ENCODE data around the gene EFEMP1. TPM values are rescaled to one million over a fixed set of nuclear protein-coding genes. Genes with fewer than 3 reads are reported as not detected.
A peak's percentile ranks its signal among the peaks of the same experiment; 100 is the strongest.

EFEMP1 gene
- total RNA-seq, 1 experiment from 2014 or later, result 24.0 TPM

DNA sequence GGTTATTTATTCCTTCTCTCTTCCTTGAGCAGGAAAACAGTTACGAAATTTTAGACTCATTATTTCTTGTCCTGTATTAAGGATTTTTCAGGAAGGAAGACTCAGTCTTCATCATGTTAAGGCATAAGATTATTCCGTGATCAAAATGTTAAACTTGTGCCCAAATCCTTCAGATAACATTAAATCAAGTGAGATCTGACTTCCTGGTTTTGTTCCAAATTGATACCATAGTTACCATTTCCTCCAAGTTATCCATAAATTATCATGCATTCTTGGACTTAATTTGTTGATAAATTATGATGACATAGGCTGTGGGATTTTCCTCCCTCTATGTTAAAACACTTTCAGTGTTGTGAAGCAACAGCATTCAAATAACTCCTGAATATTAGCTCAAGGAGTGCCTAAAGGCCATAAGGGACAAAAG lies 31.9 kb downstream of the EFEMP1 start (continued):
- TF ChIP-seq ATF2 (CRISPR knock-in tag; IDR thresholded peaks at IDR 0.05; ENCODE audit: borderline replicate concordance, low read depth), result no peak
- no peak for TF ChIP-seq JAZF1 (CRISPR knock-in tag; IDR thresholded peaks at IDR 0.05)
- no peak for TF ChIP-seq MYBL2 (CRISPR knock-in tag; IDR thresholded peaks at IDR 0.05)
- TF ChIP-seq CREM (CRISPR knock-in tag; IDR thresholded peaks at IDR 0.05), result no peak

- TF ChIP-seq, protein P1, sequence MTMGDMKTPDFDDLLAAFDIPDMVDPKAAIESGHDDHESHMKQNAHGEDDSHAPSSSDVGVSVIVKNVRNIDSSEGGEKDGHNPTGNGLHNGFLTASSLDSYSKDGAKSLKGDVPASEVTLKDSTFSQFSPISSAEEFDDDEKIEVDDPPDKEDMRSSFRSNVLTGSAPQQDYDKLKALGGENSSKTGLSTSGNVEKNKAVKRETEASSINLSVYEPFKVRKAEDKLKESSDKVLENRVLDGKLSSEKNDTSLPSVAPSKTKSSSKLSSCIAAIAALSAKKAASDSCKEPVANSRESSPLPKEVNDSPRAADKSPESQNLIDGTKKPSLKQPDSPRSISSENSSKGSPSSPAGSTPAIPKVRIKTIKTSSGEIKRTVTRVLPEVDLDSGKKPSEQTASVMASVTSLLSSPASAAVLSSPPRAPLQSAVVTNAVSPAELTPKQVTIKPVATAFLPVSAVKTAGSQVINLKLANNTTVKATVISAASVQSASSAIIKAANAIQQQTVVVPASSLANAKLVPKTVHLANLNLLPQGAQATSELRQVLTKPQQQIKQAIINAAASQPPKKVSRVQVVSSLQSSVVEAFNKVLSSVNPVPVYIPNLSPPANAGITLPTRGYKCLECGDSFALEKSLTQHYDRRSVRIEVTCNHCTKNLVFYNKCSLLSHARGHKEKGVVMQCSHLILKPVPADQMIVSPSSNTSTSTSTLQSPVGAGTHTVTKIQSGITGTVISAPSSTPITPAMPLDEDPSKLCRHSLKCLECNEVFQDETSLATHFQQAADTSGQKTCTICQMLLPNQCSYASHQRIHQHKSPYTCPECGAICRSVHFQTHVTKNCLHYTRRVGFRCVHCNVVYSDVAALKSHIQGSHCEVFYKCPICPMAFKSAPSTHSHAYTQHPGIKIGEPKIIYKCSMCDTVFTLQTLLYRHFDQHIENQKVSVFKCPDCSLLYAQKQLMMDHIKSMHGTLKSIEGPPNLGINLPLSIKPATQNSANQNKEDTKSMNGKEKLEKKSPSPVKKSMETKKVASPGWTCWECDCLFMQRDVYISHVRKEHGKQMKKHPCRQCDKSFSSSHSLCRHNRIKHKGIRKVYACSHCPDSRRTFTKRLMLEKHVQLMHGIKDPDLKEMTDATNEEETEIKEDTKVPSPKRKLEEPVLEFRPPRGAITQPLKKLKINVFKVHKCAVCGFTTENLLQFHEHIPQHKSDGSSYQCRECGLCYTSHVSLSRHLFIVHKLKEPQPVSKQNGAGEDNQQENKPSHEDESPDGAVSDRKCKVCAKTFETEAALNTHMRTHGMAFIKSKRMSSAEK (CRISPR knock-in tag; IDR thresholded peaks at IDR 0.05; ENCODE audit: borderline replicate concordance), result no peak
- TF ChIP-seq NR3C1 (CRISPR knock-in tag; conservative IDR thresholded peaks at IDR 0.05; ENCODE audit: low read depth) (no peak), EMX1 (CRISPR knock-in tag; IDR thresholded peaks at IDR 0.05) (no peak), MXD4 (CRISPR knock-in tag; IDR thresholded peaks at IDR 0.05; ENCODE audit: borderline replicate concordance) (no peak), TP53 (CRISPR knock-in tag; IDR thresholded peaks at IDR 0.05) (no peak), ZNF121 (CRISPR knock-in tag; IDR thresholded peaks at IDR 0.05) (no peak), PRDM15 (CRISPR knock-in tag; IDR thresholded peaks at IDR 0.05) (no peak), HMGA2 (CRISPR knock-in tag; IDR thresholded peaks at IDR 0.05) (no peak)
- Mint-ChIP-seq H3K27ac (peak overlapping the region; percentile 1; the same call in 1 of the 2 replicates), H3K36me3 (no peaks in the 10 kb centered on the region), H3K4me3 (no peak overlapping the region), H3K9me3 (no peaks in the 10 kb centered on the region), H3K4me1 (peaks cover 10% of the 10 kb centered on the region), H3K27me3 (ENCODE audit: low read depth) (no peaks in the 10 kb centered on the region; the same call in 1 of the 2 replicates)
- DNase-seq (ENCODE audit: low spot score) (no peak), ATAC-seq (peak; percentile 18; the same call in 1 of the 2 replicates)
- POLR2A ChIA-PET, result interaction anchor here (0.7 kb wide), 1 partner anchor 111 kb away, joined by 4 read pairs; no protein-coding TSS in a partner anchor
- CTCF ChIA-PET, result no interaction called here
Measured at GRCh38 chr2:55888936-55889335, 34.6 kb downstream of the EFEMP1 start.

DNA sequence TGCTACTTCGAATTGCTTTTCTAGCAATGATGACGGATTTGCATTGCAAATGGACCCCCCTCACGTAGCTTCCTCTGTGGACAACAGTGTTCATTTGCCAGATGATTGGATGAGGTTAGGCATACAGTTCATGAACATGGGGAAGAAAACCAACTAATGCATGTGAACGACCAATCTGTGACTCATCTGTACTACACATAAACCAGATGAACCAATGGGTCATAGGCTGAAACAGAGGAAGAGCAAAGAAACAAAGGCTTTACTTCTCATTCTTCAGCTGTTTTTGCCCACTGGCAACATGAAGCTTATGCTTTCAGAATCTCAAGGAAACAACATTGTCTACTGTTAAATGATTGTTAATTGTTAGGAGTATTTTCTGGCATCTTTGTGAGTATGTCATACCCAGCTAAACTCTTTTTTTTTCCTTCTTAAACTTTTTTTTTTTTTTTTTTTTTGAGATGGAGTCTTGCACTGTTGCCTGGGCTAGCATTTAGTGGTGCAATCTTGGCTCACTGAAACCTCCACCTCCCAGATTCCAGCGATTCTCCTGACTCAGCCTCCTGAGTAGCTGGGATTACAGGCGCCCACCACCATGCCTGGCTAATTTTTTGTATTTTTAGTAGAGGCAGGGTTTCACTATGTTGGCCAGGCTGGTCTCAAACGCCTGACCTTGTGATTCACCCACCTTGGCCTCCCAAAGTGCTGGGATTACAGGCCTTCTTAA lies 35.5 kb downstream of the EFEMP1 start:
- Mint-ChIP-seq H3K27me3 (ENCODE audit: low read depth) (no peaks in the 10 kb centered on the region; the same call in 1 of the 2 replicates), H3K36me3 (no peaks in the 10 kb centered on the region), H3K27ac (peak overlapping the region; percentile 12; the same call in 1 of the 2 replicates), H3K4me3 (no peak overlapping the region), H3K4me1 (peaks cover 10% of the 10 kb centered on the region), H3K9me3 (no peaks in the 10 kb centered on the region)
- ChIA-PET CTCF (no interaction called here), POLR2A (interaction anchor here (0.7 kb wide), 1 partner anchor 110 kb away, joined by 4 read pairs; no protein-coding TSS in a partner anchor)
- ATAC-seq (no peak), DNase-seq (ENCODE audit: low spot score) (no peak)
- TF ChIP-seq CBFB (CRISPR knock-in tag; IDR thresholded peaks at IDR 0.05; ENCODE audit: low read depth) (no peak), ATF2 (CRISPR knock-in tag; IDR thresholded peaks at IDR 0.05; ENCODE audit: borderline replicate concordance, low read depth) (no peak), PRRX2 (CRISPR knock-in tag; IDR thresholded peaks at IDR 0.05) (no peak), KAT7 (CRISPR knock-in tag; IDR thresholded peaks at IDR 0.05; ENCODE audit: borderline replicate concordance) (no peak), ESRRA (CRISPR knock-in tag; IDR thresholded peaks at IDR 0.05; ENCODE audit: borderline replicate concordance) (no peak), ELF4 (CRISPR knock-in tag; IDR thresholded peaks at IDR 0.05; ENCODE audit: low read depth) (no peak), RELA (CRISPR knock-in tag; IDR thresholded peaks at IDR 0.05; ENCODE audit: borderline replicate concordance) (no peak), USF2 (CRISPR knock-in tag; IDR thresholded peaks at IDR 0.05) (no peak)
- TF ChIP-seq, protein P2, sequence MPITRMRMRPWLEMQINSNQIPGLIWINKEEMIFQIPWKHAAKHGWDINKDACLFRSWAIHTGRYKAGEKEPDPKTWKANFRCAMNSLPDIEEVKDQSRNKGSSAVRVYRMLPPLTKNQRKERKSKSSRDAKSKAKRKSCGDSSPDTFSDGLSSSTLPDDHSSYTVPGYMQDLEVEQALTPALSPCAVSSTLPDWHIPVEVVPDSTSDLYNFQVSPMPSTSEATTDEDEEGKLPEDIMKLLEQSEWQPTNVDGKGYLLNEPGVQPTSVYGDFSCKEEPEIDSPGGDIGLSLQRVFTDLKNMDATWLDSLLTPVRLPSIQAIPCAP (CRISPR knock-in tag; IDR thresholded peaks at IDR 0.05), result no peak

All from WTC11 (cell line).